Fibroblast of mammary gland (primary cell): ENCODE measurements around the gene ZFYVE28.

ENCODE experiments used
- DNase-seq: peaks from one replicate; pipeline ENCODE4 v3.0.0-alpha.2; 2010; ENCODE audit warnings: low read depth
- H3K4me3 ChIP-seq: 2 replicates; pipeline ENCODE4 v1.5.1; 2011; ENCODE audit warnings: low read depth, mild to moderate bottlenecking, low read length, moderate library complexity; ENCODE audit not compliant: control insufficient read depth
- CTCF ChIP-seq: conservative IDR thresholded peaks from 2 replicates; pipeline ENCODE4 v1.5.1; 2011; ENCODE audit warnings: low read depth, low read length, inconsistent platforms; ENCODE audit not compliant: control insufficient read depth, insufficient read depth

ZFYVE28 gene

GRCh38 chr4:2287594-2287915, 130.9 kb downstream of the ZFYVE28 start:
- no peak for DNase-seq
- H3K4me3 ChIP-seq = no peak overlapping the region
- no peak for TF ChIP-seq CTCF

GRCh38 chr4:2286904-2287593, 131.4 kb downstream of the ZFYVE28 start:
- peak; percentile 52 for DNase-seq
- no peak overlapping the region for H3K4me3 ChIP-seq
- TF ChIP-seq CTCF = no peak

- H3K4me3 ChIP-seq = no peak overlapping the region
- TF ChIP-seq CTCF = no peak
- no peak for DNase-seq
Measured at GRCh38 chr4:2285613-2286381, 132.6 kb downstream of the ZFYVE28 start.

GRCh38 chr4:2284934-2285612, 133.4 kb downstream of the ZFYVE28 start:
- peak; percentile 74 for DNase-seq
- no peak for TF ChIP-seq CTCF
- H3K4me3 ChIP-seq = no peak overlapping the region

- DNase-seq = no peak
- no peak overlapping the region for H3K4me3 ChIP-seq
- no peak for TF ChIP-seq CTCF
Measured at GRCh38 chr4:2284161-2284933, 134.1 kb downstream of the ZFYVE28 start.

- no peak for TF ChIP-seq CTCF
- no peak overlapping the region for H3K4me3 ChIP-seq
- DNase-seq = no peak
Measured at GRCh38 chr4:2283199-2283711, 135.2 kb downstream of the ZFYVE28 start.
